IPS-18c (cell line): ENCODE measurements around the gene LRRN2.
"Not testable (repeated sequence)": the region's sequence is repeated elsewhere in the genome, so short reads cannot be mapped to it uniquely, and the experiment has no call there.

ENCODE experiments used
- H3K4me3 ChIP-seq: 2 replicates; pipeline ENCODE4 v1.7.0; 2013; ENCODE audit warnings: low read depth, mild to moderate bottlenecking, low read length, moderate library complexity; ENCODE audit not compliant: insufficient read depth
- H3K9me3 ChIP-seq: one replicate; pipeline ENCODE4 v1.6.1; 2013; ENCODE audit warnings: mild to moderate bottlenecking, low read length, moderate library complexity; ENCODE audit not compliant: control insufficient read depth, insufficient read depth

The LRRN2 gene

GRCh38 chr1:204685236-204686006, at the start of gene LRRN2:
Gene LRRN2 (minus strand): TSS chr1:204685738. CDS start chr1:204619992, 65,746 bp downstream.
- peak within 1 kb of the TSS; percentile 69 for H3K4me3 ChIP-seq
- no peaks in the 10 kb centered on the region for H3K9me3 ChIP-seq

GRCh38 chr1:204735042-204735441, 49.5 kb upstream of the LRRN2 start:
- Histone ChIP-seq H3K4me3 (no peak overlapping the region), H3K9me3 (no peaks in the 10 kb centered on the region)

GRCh38 chr1:204733869-204734596, 48.5 kb upstream of the LRRN2 start:
- H3K9me3 ChIP-seq: no peaks in the 10 kb centered on the region
- no peak overlapping the region for H3K4me3 ChIP-seq

- Histone ChIP-seq H3K9me3 (no peaks in the 10 kb centered on the region), H3K4me3 (no peak overlapping the region)
Measured at GRCh38 chr1:204733289-204733688, 47.8 kb upstream of the LRRN2 start.

GRCh38 chr1:204731985-204732575, 46.5 kb upstream of the LRRN2 start:
- Histone ChIP-seq H3K4me3 (no peak overlapping the region), H3K9me3 (no peaks in the 10 kb centered on the region)

GRCh38 chr1:204731509-204731908, 46.0 kb upstream of the LRRN2 start:
- Histone ChIP-seq H3K4me3 (no peak overlapping the region), H3K9me3 (no peaks in the 10 kb centered on the region)

- no peaks in the 10 kb centered on the region for H3K9me3 ChIP-seq
- H3K4me3 ChIP-seq: no peak overlapping the region
Measured at GRCh38 chr1:204730826-204731459, 45.4 kb upstream of the LRRN2 start.

- no peaks in the 10 kb centered on the region for H3K9me3 ChIP-seq
- no peak overlapping the region for H3K4me3 ChIP-seq
Measured at GRCh38 chr1:204729516-204729915, 44.0 kb upstream of the LRRN2 start.

GRCh38 chr1:204728456-204728855, 42.9 kb upstream of the LRRN2 start:
- Histone ChIP-seq H3K9me3 (no peaks in the 10 kb centered on the region), H3K4me3 (no peak overlapping the region)

GRCh38 chr1:204728045-204728444, 42.5 kb upstream of the LRRN2 start:
- Histone ChIP-seq H3K4me3 (no peak overlapping the region), H3K9me3 (no peaks in the 10 kb centered on the region)

- H3K4me3 ChIP-seq, H3K9me3 ChIP-seq: not testable (repeated sequence)
Measured at GRCh38 chr1:204727438-204727837, 41.9 kb upstream of the LRRN2 start.

GRCh38 chr1:204726478-204726877, 40.9 kb upstream of the LRRN2 start:
- Histone ChIP-seq H3K9me3 (no peaks in the 10 kb centered on the region), H3K4me3 (no peak overlapping the region)

- no peaks in the 10 kb centered on the region for H3K9me3 ChIP-seq
- no peak overlapping the region for H3K4me3 ChIP-seq
Measured at GRCh38 chr1:204725821-204726448, 40.4 kb upstream of the LRRN2 start.

- H3K9me3 ChIP-seq: no peaks in the 10 kb centered on the region
- H3K4me3 ChIP-seq: no peak overlapping the region
Measured at GRCh38 chr1:204723131-204723787, 37.7 kb upstream of the LRRN2 start.

GRCh38 chr1:204721373-204722055, 36.0 kb upstream of the LRRN2 start:
- no peak overlapping the region for H3K4me3 ChIP-seq
- no peaks in the 10 kb centered on the region for H3K9me3 ChIP-seq

GRCh38 chr1:204716660-204717059, 31.1 kb upstream of the LRRN2 start:
- Histone ChIP-seq H3K9me3 (no peaks in the 10 kb centered on the region), H3K4me3 (no peak overlapping the region)
